HG03521 (cell line): Measurements from ENCODE around the gene ST6GAL2.

Source experiments
- ATAC-seq: cut with Tn5 transposase; IDR thresholded peaks from one replicate; pipeline ENCODE4 v1.9.1; 2021; ENCODE audit warnings: mild to moderate bottlenecking, moderate library complexity; ENCODE audit not compliant: unreplicated experiment

Gene ST6GAL2, protein sequence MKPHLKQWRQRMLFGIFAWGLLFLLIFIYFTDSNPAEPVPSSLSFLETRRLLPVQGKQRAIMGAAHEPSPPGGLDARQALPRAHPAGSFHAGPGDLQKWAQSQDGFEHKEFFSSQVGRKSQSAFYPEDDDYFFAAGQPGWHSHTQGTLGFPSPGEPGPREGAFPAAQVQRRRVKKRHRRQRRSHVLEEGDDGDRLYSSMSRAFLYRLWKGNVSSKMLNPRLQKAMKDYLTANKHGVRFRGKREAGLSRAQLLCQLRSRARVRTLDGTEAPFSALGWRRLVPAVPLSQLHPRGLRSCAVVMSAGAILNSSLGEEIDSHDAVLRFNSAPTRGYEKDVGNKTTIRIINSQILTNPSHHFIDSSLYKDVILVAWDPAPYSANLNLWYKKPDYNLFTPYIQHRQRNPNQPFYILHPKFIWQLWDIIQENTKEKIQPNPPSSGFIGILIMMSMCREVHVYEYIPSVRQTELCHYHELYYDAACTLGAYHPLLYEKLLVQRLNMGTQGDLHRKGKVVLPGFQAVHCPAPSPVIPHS

GRCh38 chr2:106885971-106886915 is at the start of gene ST6GAL2:
Gene ST6GAL2, minus strand, starts transcription at chr2:106886167. Its CDS starts 42,190 bp downstream, at chr2:106843977.
- ATAC-seq: no peak

DNA sequence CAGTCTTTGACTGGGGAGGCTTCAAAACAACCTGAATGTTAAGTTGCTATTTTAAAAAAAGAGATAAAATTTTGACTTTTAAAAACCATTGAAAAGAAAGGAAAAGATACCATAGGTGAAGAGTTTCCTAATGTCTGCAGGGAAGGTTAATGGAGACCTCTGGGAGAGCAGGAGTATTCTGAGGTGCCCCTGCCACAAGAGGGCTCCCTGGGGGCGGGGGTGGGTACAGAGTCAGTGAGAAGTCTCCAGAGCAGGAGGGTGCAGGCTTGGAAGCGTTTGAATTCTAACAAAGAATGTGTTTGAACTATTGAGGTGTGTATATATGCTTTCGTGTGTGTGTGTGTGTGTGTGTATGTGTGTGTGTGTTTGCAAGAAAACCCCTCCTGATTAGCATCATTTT is 46.7 kb upstream of the ST6GAL2 start:
- ATAC-seq: no peak

GRCh38 chr2:106931717-106932335 is 45.9 kb upstream of the ST6GAL2 start:
- no peak for ATAC-seq

GRCh38 chr2:106921451-106921850 is 35.5 kb upstream of the ST6GAL2 start:
- no peak for ATAC-seq

DNA sequence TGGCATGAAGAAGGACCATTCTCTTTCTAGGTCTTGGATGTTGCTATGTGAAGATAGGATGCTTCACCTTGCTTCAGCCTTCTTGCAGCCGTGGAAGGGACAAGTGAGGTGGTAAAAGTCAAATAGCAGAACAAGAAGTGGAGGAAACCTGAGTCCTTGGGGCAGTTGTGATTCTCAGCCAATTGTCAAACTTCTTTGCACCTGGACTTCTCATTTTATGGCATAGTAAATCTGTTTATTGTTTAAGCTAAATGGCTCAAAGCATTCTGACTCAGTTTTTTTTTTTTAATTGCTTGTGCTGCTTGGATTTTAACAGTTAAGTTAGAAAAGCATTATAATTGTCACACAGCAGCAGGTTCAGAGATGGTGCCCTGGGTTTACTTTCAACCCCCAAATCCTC is 33.0 kb upstream of the ST6GAL2 start:
- no peak for ATAC-seq

DNA sequence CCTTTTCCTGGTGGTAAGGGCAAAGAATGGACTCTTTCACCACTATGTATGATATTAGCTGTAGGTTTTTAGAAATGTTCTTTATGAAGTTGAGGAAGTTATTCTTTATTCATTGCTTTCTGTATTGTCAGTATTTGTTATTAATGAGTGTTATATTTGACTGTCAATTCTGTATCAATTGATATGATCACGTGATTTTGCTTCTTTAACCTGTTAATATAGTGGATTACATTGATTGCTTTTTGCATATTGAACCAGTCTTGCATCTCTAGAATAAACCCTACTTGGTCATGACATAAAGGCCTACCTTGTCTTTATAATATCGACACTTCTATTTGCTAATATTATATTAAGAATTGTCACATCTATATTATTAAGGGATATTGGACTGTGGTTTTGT is 18.3 kb upstream of the ST6GAL2 start:
- ATAC-seq: no peak

DNA sequence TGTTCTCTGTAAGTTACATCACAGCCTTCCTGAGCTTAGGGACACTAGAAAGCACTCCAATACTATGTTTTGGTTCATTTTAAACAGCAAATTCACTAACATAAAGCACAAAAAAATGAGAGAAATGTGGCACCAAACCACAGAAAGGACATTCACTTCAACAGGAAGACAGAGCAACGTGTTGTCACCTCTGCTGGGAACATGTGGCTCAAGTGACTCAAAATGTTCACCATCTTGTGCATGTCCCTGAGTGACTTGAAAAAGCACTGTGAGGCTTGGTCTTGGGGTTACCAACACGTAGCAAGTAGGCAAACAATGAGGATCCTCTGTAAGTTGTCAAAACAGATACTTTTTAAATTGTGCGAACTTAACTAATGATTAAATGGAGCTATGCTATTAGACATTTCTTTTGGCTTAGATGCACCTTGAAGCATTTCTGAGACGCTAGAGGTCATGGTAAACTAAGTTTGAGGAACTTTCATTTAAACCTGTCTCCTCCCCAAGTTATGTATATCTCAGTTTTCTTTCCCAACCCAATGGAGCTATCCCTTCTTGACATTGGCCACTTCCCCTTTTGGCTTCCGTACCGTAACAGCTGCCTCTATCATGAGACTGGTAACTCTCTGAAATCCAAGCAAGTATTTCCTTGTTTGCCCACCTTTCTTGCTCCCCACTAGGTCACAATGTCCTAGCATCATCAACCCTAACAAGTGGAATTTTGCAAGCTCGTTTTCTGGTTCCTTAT is 14.0 kb upstream of the ST6GAL2 start:
- ATAC-seq: no peak

GRCh38 chr2:106894545-106894944 is 8.6 kb upstream of the ST6GAL2 start:
- ATAC-seq: no peak

GRCh38 chr2:106892048-106892447 is 6.1 kb upstream of the ST6GAL2 start:
- no peak for ATAC-seq

GRCh38 chr2:106890606-106891005 is 4.6 kb upstream of the ST6GAL2 start:
- ATAC-seq: no peak

GRCh38 chr2:106886916-106887758 is 1.2 kb upstream of the ST6GAL2 start:
- ATAC-seq: no peak

GRCh38 chr2:106885329-106885728 is 638 bp downstream of the ST6GAL2 start:
- no peak for ATAC-seq

- ATAC-seq: no peak
Observed at GRCh38 chr2:106882673-106883072, 3.3 kb downstream of the ST6GAL2 start.

DNA sequence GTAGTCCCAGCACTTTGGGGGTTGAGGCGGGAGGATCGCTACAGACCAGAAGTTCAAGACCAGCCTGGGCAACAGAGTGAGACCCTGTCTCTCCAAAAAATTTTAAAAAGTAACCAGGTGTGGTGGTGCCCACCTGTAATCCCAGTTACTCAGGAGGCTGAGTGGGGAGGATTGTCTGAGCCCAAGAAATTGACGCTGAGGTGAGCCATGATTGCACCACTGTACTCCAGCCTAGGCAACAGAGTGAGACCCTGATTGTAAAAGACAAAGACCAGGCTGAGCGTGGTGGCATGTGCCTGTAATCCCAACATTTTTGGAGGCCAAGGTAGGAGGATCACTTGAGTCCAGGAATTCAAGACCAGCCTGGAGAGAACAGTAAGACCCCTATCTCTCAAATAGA is 7.8 kb downstream of the ST6GAL2 start:
- ATAC-seq: no peak

- ATAC-seq: no peak
Observed at GRCh38 chr2:106876699-106877098, 9.3 kb downstream of the ST6GAL2 start.

GRCh38 chr2:106869512-106870275 is 16.3 kb downstream of the ST6GAL2 start:
- ATAC-seq: no peak

DNA sequence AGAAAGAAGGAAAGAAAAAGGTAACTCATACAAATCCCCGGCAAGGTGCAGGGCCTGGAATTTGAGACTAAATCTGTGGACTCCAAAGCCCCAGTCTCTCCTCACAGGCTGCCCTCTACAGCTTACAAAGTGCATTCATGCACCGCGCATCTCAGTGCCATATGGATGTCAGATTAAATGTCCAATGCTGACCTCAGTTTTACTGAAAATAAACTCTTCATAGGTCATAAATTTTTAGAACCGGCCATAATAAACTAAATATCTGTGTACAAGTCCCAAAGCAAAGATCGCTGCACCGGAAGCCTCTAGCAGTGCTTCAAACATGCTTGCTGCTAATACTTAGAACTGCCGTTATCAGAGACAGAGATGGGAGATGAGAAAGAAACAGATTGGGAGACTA is 17.7 kb downstream of the ST6GAL2 start:
- no peak for ATAC-seq

DNA sequence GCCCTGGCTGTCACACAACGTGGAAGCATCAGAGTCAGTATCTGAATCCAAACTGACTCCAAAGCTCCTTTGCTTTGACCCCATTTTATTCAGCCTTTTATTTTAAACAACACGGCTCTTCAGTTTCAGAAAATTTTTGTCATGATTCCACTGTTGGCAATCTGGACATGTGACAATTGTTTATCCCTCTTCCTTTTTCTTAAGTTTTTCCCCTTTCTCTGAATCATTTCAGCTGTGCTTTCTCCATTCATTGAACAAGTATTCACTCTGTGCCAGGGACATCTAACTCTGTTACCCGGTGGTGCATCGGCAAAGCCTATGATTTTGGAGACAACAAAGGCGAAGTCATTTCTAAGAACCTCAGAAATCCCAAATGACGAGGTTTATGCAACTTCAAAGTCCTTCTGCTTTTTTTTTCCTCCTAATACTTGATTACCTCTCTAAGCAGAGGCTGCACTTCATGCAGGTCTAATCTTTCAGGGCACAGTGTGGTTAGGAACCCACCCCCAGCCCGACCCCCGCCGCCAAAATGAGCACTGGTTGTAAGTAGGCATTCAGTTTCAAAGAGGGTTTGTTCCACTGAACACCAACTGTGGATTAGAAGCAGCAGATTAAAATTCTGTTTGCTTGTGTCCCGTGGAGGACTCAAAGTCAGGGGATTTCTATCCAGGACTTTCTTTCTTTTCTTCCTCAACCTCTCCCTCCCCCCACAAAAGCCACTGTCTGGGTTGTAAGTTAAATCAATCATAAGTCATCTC is 18.6 kb downstream of the ST6GAL2 start:
- no peak for ATAC-seq
